T-helper 2 cell (primary cell): ENCODE results near the gene OCA2.
"Not testable (repeated sequence)": the region's sequence is repeated elsewhere in the genome, so short reads cannot be mapped to it uniquely, and the experiment has no call there.

ENCODE experiments used
- DNase-seq, 5 experiments: peaks; one replicate each; pipeline versions ENCODE4 v3.0.0 to v3.0.0-alpha.2; 2012 to 2022

The OCA2 gene

GRCh38 chr15:27993996-27994780, 104.9 kb downstream of the OCA2 start:
- no peak for DNase-seq

DNA sequence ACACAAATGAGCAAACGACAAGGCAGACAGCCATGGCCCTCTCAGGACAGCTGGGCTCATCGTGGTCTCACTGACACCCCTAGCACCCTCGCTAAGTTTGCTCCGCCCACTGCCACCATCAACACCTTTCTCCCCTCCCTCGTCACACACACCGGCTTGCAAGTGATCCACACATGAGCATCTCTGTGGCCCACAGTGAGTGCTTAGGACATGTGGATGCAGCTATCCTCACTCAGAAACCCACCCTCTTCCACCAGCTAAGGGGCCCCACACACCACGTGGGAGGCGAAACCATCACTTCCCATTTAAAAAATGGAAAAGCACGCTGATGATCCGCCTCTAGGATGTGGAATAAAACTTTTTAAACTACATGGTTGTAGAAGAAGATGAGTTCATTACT, 105.6 kb downstream of the OCA2 start:
- DNase-seq: no peak

DNA sequence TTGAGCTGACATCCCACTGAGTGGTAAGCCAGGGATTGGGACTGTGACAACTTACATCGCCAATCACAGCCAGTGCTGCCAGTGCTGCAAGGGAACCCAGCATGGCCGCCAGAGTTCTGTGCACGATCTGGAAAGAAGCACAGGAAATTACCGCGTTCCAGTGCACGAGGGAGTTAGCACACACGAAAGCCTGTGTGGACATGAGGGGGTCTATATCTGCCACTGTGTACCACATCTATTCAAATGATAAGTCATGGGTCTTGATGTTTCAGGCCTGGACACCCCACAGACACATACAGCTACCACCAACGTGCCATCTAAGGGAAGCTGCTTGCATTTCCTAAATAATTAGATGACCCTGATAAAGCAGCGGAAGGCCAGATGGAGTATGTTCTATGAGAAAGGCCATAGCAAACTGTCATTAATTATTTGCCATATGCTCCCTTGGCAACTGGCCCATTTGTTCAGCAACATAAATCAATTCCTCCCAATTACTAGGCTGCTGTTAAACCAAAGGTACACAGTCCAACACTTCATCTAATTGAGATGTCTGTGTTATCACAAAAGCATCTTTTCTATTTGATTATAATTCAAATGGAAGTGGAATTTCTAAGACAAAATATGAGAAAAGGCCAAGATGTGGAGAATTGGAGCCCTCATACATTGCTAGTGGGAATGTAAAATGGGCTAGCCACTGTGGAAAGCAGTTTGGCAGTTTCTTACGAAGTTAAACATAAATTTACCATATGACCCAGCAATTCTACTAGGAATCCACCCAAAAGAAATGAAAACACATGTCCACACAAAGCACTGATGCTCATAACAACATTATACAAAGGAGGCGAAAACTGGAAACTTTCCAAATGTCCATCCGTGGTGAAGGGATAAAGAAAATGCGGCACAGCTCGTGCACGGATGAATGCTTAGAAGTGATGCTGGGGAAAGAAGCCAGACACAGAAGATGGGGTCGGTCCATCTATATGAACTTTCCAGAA, 108.3 kb downstream of the OCA2 start:
- no peak for DNase-seq

GRCh38 chr15:27989838-27990237, 109.3 kb downstream of the OCA2 start:
- DNase-seq: no peak

GRCh38 chr15:27989427-27989826, 109.7 kb downstream of the OCA2 start:
- no peak for DNase-seq

- no peak for DNase-seq
These were observed 114.0 kb downstream of the OCA2 start for GRCh38 chr15:27985099-27985498.

GRCh38 chr15:27983496-27983895, 115.6 kb downstream of the OCA2 start:
- no peak for DNase-seq

DNA sequence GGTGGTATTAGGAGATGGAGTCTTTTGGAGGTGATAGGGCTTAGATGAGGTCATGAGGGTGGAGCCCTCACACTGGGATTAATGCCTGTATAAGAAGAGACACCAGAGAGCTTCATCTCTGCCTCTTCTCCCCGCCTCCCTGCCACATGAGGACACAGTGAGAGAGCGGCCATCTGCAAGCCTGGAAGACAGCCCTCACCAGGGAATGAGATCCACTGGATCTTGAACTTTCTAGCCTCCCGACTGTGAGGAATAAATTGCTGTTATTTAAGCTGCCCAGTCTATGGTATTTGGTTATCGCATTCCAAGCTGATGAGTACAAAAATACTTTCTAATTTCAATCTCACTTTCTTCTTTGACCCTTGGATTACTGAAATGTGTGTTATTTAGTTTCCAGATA, 121.4 kb downstream of the OCA2 start:
- DNase-seq: no peak

DNA sequence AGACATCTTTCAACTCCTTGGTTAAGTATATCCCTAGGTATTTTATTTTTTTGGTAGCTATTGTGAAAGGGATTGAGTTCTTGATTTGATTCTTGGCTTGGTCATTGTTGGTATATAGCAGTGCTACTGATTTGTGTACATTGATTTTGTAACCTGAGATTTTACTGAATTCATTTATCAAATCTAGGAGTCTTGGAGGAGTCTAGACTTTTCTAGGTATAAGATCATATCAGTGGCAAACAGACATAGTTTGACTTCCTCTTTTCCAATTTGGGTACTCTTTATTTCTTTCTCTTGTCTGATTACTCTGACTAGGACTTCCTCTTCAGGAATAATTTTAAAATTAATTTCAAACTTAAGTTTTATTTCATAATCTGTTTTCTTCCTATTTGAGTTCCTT, 125.2 kb downstream of the OCA2 start:
- no peak for DNase-seq

- no peak for DNase-seq
These were observed 128.3 kb downstream of the OCA2 start for GRCh38 chr15:27970661-27971392.

GRCh38 chr15:27967541-27967940, 131.6 kb downstream of the OCA2 start:
- DNase-seq: no peak

GRCh38 chr15:27965546-27965945, 133.6 kb downstream of the OCA2 start:
- DNase-seq: no peak

DNA sequence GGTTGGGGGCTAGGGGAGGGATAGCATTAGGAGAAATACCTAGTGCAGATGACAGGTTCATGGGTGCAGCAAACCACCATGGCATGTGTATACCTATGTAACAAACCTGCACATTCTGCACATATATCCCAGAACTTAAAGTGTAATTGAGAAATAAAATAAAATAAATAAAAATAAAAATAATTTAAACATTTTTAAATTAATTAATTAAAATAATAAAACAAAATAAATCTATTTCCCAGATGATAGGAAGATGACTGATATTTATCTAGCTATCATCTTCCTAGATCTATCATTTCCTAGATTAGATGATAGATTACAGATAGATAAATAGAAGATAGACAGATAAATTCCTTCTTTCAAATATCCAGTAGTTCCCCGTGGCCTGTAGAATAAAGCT, 137.3 kb downstream of the OCA2 start:
- DNase-seq: no peak

- no peak for DNase-seq
These were observed 140.1 kb downstream of the OCA2 start for GRCh38 chr15:27958911-27959578.

GRCh38 chr15:27956285-27956684, 142.8 kb downstream of the OCA2 start:
- DNase-seq: peak in 1 of 5 experiments; percentile 9

GRCh38 chr15:27955087-27955486, 144.0 kb downstream of the OCA2 start:
- no peak for DNase-seq

DNA sequence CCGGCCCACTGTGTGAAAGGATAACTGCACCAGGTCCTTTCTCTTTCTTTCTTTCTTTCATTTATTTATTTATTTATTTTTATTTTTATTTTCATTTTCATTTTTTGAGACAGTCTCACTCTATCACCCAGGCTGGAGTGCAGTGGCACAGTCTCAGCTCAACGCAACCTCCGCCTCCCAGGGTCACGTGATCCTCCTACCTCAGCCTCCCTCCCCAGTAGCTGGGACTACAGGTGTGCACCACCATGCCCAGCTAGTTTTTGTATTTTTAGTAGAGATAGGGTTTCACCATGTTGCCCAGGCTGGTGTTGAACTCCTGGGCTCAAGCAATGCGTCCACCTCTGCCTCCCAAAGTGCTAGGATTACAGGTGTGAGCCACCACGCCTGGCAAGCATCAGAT, 146.5 kb downstream of the OCA2 start:
- not testable (repeated sequence) for DNase-seq

DNA sequence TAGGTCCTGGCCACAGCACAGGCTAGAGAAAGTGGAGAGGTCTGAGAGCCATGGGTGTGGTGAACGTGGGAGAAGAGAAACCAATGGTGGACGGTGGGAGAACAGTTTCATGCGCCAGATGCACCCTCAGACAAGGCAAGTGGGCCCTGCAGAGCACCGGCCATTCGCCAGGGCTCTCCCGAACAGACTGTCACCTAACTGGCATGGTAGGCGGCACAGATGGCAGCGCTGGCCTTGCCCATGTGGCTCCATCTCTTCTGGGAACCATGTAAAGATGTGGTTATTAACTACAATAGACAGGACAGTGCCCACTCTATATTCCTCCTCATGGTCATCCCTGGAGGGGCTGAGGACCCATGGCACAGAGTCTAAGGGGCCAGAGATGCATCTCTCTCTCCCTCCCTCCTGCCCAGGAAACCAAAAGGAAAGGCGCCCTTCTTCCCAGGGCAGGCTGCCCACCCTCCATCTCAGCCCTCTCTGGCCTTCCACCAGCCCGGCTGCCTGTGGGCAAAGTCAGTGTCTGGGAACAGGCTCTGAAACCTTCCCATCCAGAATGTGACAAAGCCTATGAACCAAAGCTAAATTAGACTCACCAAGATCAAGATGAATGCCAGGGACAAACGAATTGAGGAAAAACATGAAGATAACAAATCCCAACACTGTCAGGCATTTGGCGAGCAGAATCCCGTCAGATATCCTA, 147.8 kb downstream of the OCA2 start:
- no peak for DNase-seq

GRCh38 chr15:27949089-27949488, 150.0 kb downstream of the OCA2 start:
- no peak for DNase-seq

DNA sequence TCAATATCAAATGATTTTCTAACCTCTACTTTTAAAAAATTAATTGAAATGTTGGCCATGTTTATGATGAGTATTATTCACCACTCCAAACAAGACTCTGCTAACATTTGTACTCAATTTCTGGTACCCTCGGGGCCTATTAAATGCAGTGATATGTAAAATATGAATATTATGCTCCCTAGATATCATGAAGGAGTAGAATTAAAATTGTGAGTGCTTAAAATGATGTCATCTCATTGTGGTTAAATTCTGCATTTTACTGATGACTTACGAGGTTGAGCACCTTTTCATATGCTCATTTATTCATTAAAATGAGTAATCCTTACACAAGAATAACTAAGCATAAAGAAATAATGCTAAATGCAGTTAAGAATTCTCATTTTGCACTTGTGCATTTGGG, 159.9 kb downstream of the OCA2 start:
- no peak for DNase-seq

- DNase-seq: no peak
These were observed 161.3 kb downstream of the OCA2 start for GRCh38 chr15:27937851-27938250.

- no peak for DNase-seq
These were observed 163.0 kb downstream of the OCA2 start for GRCh38 chr15:27936164-27936563.
